Measurements from ENCODE around the gene SPATA33. TPM values are rescaled to one million over a fixed set of nuclear protein-coding genes. Genes with fewer than 3 reads are reported as not detected.

The SPATA33 gene
- total and polyA plus RNA-seq, 2 donors (not counting 1 experiment from before 2014, with no cell fraction given), result 3.6 to 15.0 TPM

DNA sequence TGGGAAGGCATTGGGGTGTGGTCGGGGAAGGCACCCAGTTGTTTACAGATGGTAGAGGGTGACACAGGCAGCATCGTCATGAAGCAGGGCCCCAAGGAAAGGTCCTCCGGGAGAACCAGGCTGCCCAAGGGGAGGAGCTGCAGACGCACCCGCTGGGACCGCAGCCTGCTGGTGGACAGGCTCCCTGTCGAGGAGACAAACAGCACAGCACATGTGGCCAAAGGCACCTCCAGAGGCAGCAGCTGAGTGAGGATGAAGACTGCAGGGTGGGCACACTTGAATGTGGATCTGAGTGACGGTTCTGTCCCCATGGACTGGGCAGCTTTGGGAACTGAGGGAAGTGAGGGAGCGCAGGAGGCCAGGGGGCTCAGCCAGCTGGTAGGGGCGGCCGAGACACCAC, 12.5 kb upstream of the SPATA33 start:
- Histone ChIP-seq H3K9ac (ENCODE audit: low read length) (no peak overlapping the region), H3K4me1 (ENCODE audit: control insufficient read depth in 2 of 2, insufficient read depth in 2 of 2, low read length in 2 of 2) (peaks cover 0 to 6% of the 10 kb centered on the region in 2 donors), H3K9me3 (ENCODE audit: control extremely low read depth in 1 of 3, control insufficient read depth in 2 of 3, insufficient read depth in 1 of 3, low read length in 2 of 3) (no peaks in the 10 kb centered on the region), H3K4me2 (replicated peaks; ENCODE audit: low read depth, low read length, poor library complexity, severe bottlenecking) (no peak overlapping the region), H3K27ac (ENCODE audit: low read length in 2 of 2) (no peak overlapping the region), H3K4me3 (ENCODE audit: control extremely low read depth in 1 of 5, extremely low read depth in 1 of 5, insufficient read depth in 1 of 5, low read depth in 2 of 5, low read length in 4 of 5) (no peak overlapping the region), H3K27me3 (replicated peaks in 1 of 4; ENCODE audit: control extremely low read depth in 1 of 4, control insufficient read depth in 3 of 4, insufficient read depth in 4 of 4, low read length in 3 of 4) (no peaks in the 10 kb centered on the region), H3K36me3 (replicated peaks in 1 of 2; ENCODE audit: control extremely low read depth in 1 of 2, control insufficient read depth in 1 of 2, extremely low read depth in 1 of 2, insufficient read depth in 2 of 2, low read length in 1 of 2) (peaks cover 3 to 30% of the 10 kb centered on the region in 2 experiments), H4K20me1 (ENCODE audit: control insufficient read depth, insufficient read depth, low read length, poor library complexity, severe bottlenecking) (peaks cover 12% of the 10 kb centered on the region), H2AFZ (ENCODE audit: insufficient read depth, low read depth, low read length, poor library complexity, severe bottlenecking) (no peak overlapping the region), H3K79me2 (ENCODE audit: control insufficient read depth, insufficient read depth, low read length) (no peaks in the 10 kb centered on the region)
- H3K4me1 Mint-ChIP-seq, result peaks cover 9% of the 10 kb centered on the region
- intact Hi-C loops (cut with micrococcal nuclease), result no loop called here
- no peak overlapping the region for H3K4me3 Mint-ChIP-seq
- no peaks in the 10 kb centered on the region for H3K27me3 Mint-ChIP-seq
- no peak for TF ChIP-seq EZH2 (IDR thresholded peaks at IDR 0.05; ENCODE audit: borderline replicate concordance, insufficient read depth, low read depth, low read length, poor library complexity, severe bottlenecking)
- TF ChIP-seq, protein P1, sequence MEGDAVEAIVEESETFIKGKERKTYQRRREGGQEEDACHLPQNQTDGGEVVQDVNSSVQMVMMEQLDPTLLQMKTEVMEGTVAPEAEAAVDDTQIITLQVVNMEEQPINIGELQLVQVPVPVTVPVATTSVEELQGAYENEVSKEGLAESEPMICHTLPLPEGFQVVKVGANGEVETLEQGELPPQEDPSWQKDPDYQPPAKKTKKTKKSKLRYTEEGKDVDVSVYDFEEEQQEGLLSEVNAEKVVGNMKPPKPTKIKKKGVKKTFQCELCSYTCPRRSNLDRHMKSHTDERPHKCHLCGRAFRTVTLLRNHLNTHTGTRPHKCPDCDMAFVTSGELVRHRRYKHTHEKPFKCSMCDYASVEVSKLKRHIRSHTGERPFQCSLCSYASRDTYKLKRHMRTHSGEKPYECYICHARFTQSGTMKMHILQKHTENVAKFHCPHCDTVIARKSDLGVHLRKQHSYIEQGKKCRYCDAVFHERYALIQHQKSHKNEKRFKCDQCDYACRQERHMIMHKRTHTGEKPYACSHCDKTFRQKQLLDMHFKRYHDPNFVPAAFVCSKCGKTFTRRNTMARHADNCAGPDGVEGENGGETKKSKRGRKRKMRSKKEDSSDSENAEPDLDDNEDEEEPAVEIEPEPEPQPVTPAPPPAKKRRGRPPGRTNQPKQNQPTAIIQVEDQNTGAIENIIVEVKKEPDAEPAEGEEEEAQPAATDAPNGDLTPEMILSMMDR (IDR thresholded peaks at IDR 0.05), result no peak
- POLR2A ChIA-PET, result interaction anchor here (0.5 kb wide), 1 partner anchor 12 kb away, joined by 4 read pairs; the partner anchor contains the start of gene CHMP1A
- DNase-seq (no peak), ATAC-seq (ENCODE audit: low read depth) (no peak)
- WGBS (ENCODE audit: insufficient coverage), result 95% methylated on average over 9 of the region's 11 CpGs
- CTCF ChIA-PET, result no interaction called here
- H3K9me3 Mint-ChIP-seq (ENCODE audit: insufficient read depth), result no peaks in the 10 kb centered on the region
- no peak overlapping the region for H3K27ac Mint-ChIP-seq

DNA sequence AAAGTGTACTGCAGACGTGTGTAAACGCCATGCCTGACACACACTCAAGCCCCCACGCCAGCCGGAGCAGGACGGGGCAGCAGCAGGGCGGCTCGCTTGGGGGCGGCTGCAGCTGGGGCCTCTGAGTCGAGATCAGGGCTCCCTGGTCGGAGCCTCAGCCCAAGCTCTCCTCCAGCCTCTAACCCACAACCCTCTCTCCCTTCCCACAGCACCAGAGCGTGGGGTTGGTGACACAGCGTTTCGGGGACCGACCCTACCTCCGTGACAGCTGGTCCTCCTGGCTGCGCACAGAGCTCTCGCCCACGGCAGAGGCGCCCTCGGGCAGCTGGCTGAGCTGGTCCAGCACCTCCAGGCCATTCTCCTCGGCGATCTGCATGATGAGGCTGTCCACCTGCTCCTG, 11.4 kb upstream of the SPATA33 start:
- WGBS (ENCODE audit: insufficient coverage), result 97% methylated on average over 22 of the region's 22 CpGs
- H3K4me1 ChIP-seq (ENCODE audit: control insufficient read depth in 2 of 2, insufficient read depth in 2 of 2, low read length in 2 of 2), result peaks cover 0 to 1% of the 10 kb centered on the region in 2 donors
- H3K9me3 Mint-ChIP-seq (ENCODE audit: insufficient read depth), result no peaks in the 10 kb centered on the region
- H3K4me1 Mint-ChIP-seq, result peaks cover under 1% of the 10 kb centered on the region
- H3K9ac ChIP-seq (ENCODE audit: low read length), result no peak overlapping the region
- no peaks in the 10 kb centered on the region for H3K27me3 Mint-ChIP-seq
- no peak overlapping the region for H3K4me3 Mint-ChIP-seq
- ChIA-PET CTCF (no interaction called here), POLR2A (interaction anchor here (0.6 kb wide), 1 partner anchor 83 kb away, joined by 3 read pairs; no protein-coding TSS in a partner anchor)
- H3K36me3 ChIP-seq (replicated peaks in 1 of 2; ENCODE audit: control extremely low read depth in 1 of 2, control insufficient read depth in 1 of 2, extremely low read depth in 1 of 2, insufficient read depth in 2 of 2, low read length in 1 of 2), result peaks cover 5 to 34% of the 10 kb centered on the region in 2 experiments
- H3K27ac Mint-ChIP-seq, result no peak overlapping the region
- H2AFZ ChIP-seq (ENCODE audit: insufficient read depth, low read depth, low read length, poor library complexity, severe bottlenecking), result no peak overlapping the region
- no peaks in the 10 kb centered on the region for H3K9me3 ChIP-seq (ENCODE audit: control extremely low read depth in 1 of 3, control insufficient read depth in 2 of 3, insufficient read depth in 1 of 3, low read length in 2 of 3)
- DNase-seq (no peak), ATAC-seq (ENCODE audit: low read depth) (no peak)
- no peak overlapping the region for H3K4me3 ChIP-seq (ENCODE audit: control extremely low read depth in 1 of 5, extremely low read depth in 1 of 5, insufficient read depth in 1 of 5, low read depth in 2 of 5, low read length in 4 of 5)
- H3K79me2 ChIP-seq (ENCODE audit: control insufficient read depth, insufficient read depth, low read length), result no peaks in the 10 kb centered on the region
- H3K27me3 ChIP-seq (replicated peaks in 1 of 4; ENCODE audit: control extremely low read depth in 1 of 4, control insufficient read depth in 3 of 4, insufficient read depth in 4 of 4, low read length in 3 of 4), result no peaks in the 10 kb centered on the region
- H4K20me1 ChIP-seq (ENCODE audit: control insufficient read depth, insufficient read depth, low read length, poor library complexity, severe bottlenecking), result peaks cover 16% of the 10 kb centered on the region
- no peak overlapping the region for H3K27ac ChIP-seq (ENCODE audit: low read length in 2 of 2)
- H3K4me2 ChIP-seq (replicated peaks; ENCODE audit: low read depth, low read length, poor library complexity, severe bottlenecking), result no peak overlapping the region
- no peak for TF ChIP-seq EZH2 (IDR thresholded peaks at IDR 0.05; ENCODE audit: borderline replicate concordance, insufficient read depth, low read depth, low read length, poor library complexity, severe bottlenecking)
- TF ChIP-seq, protein P1 (IDR thresholded peaks at IDR 0.05), result no peak
- intact Hi-C loops (cut with micrococcal nuclease), result no loop called here

Measured in B cell (primary cell).